ENCODE results near the gene TUB.
A peak's percentile ranks its signal among the peaks of the same experiment; 100 is the strongest.

Gene TUB

GRCh38 chr11:8080674-8081590, at the start of gene TUB:
Gene TUB (plus strand): TSS chr11:8081211. CDS start chr11:8081511, 300 bp downstream.
- peak; percentile 78 for DNase-seq (ENCODE audit: low spot score)

- no peak for DNase-seq (ENCODE audit: low spot score)
Measured at GRCh38 chr11:8031248-8032115, 49.5 kb upstream of the TUB start.

GRCh38 chr11:8032122-8032521, 48.9 kb upstream of the TUB start:
- DNase-seq (ENCODE audit: low spot score): no peak

GRCh38 chr11:8032576-8033304, 48.3 kb upstream of the TUB start:
- no peak for DNase-seq (ENCODE audit: low spot score)

GRCh38 chr11:8033305-8034105, 47.5 kb upstream of the TUB start:
- peak; percentile 91 for DNase-seq (ENCODE audit: low spot score)

- DNase-seq (ENCODE audit: low spot score): no peak
Measured at GRCh38 chr11:8034106-8034585, 46.9 kb upstream of the TUB start.

GRCh38 chr11:8034604-8035190, 46.3 kb upstream of the TUB start:
- no peak for DNase-seq (ENCODE audit: low spot score)

GRCh38 chr11:8035200-8035855, 45.7 kb upstream of the TUB start:
- DNase-seq (ENCODE audit: low spot score): no peak

- DNase-seq (ENCODE audit: low spot score): no peak
Measured at GRCh38 chr11:8036002-8036802, 44.8 kb upstream of the TUB start.

GRCh38 chr11:8036986-8037385, 44.0 kb upstream of the TUB start:
- DNase-seq (ENCODE audit: low spot score): no peak

GRCh38 chr11:8038393-8038792, 42.6 kb upstream of the TUB start:
- no peak for DNase-seq (ENCODE audit: low spot score)

- DNase-seq (ENCODE audit: low spot score): no peak
Measured at GRCh38 chr11:8038811-8039529, 42.0 kb upstream of the TUB start.

- no peak for DNase-seq (ENCODE audit: low spot score)
Measured at GRCh38 chr11:8039530-8040260, 41.3 kb upstream of the TUB start.

- no peak for DNase-seq (ENCODE audit: low spot score)
Measured at GRCh38 chr11:8040261-8040920, 40.6 kb upstream of the TUB start.

GRCh38 chr11:8040921-8041285, 40.1 kb upstream of the TUB start:
- no peak for DNase-seq (ENCODE audit: low spot score)

GRCh38 chr11:8041576-8041975, 39.4 kb upstream of the TUB start:
- no peak for DNase-seq (ENCODE audit: low spot score)

GRCh38 chr11:8043756-8044155, 37.3 kb upstream of the TUB start:
- DNase-seq (ENCODE audit: low spot score): no peak

- no peak for DNase-seq (ENCODE audit: low spot score)
Measured at GRCh38 chr11:8045839-8046238, 35.2 kb upstream of the TUB start.

Measured in AG08396 (cell line).